HEK293 (cell line): ENCODE results near the gene F2RL3.

Experiments
- CTCF ChIA-PET: fragments of 350-600 bp; formaldehyde crosslinking; extraction: SDS; loops from one replicate; lab custom pipeline; 2021; ENCODE audit warnings: antibody characterized with exemption; lab: Yijun Ruan, JAX
- POLR2A ChIA-PET: fragments of 300-600 bp; formaldehyde crosslinking; extraction: SDS; loops from one replicate; lab custom pipeline; 2020; ENCODE audit warnings: antibody characterized with exemption, inconsistent platforms; lab: Yijun Ruan, JAX
- H3K27ac ChIP-seq: fragments of 200-500 bp; sonication (Bioruptor generic); 2 replicates; pipeline ENCODE4 v1.5.1; 2014; ENCODE audit warnings: low read depth, low read length, control low read depth, inconsistent platforms; ENCODE audit errors: extremely low read depth
- H3K36me3 ChIP-seq, 2 experiments: fragments of 200-500 bp in 1 of 2; sonication (Bioruptor generic) in 1 of 2; 1 replicate in 1 of 2; 2 replicates in 1 of 2; pipeline ENCODE4 v1.5.1; 2014 to 2017; ENCODE audit warnings: inconsistent platforms in 2 of 2, low read length in 2 of 2; ENCODE audit not compliant: control insufficient read depth in 2 of 2, insufficient read depth in 1 of 2
- H3K4me1 ChIP-seq: fragments of 200-500 bp; sonication (Bioruptor generic); 2 replicates; pipeline ENCODE4 v1.5.1; 2014; ENCODE audit warnings: mild to moderate bottlenecking, low read length, inconsistent platforms; ENCODE audit not compliant: control insufficient read depth, insufficient read depth
- H3K4me3 ChIP-seq: 2 replicates; pipeline ENCODE4 v1.5.1; 2011; ENCODE audit warnings: low read depth, mild to moderate bottlenecking, control low read depth, low read length, moderate library complexity
- H3K9me3 ChIP-seq: fragments of 200-500 bp; sonication (Bioruptor generic); 2 replicates; pipeline ENCODE4 v1.5.1; 2014; ENCODE audit warnings: low read depth, low read length, inconsistent platforms; ENCODE audit not compliant: control insufficient read depth, insufficient read depth
- FEZF1 ChIP-seq: fragments of 450-650 bp; formaldehyde crosslinking; IDR thresholded peaks from 2 replicates; pipeline ENCODE4 v1.5.1; 2016; ENCODE audit warnings: missing biosample characterization, missing genetic modification characterization
- GLIS1 ChIP-seq: fragments of 450-650 bp; formaldehyde crosslinking; IDR thresholded peaks from 2 replicates; pipeline ENCODE4 v1.5.1; 2016; ENCODE audit warnings: missing biosample characterization, missing genetic modification characterization
- KLF10 ChIP-seq: fragments of 450-650 bp; IDR thresholded peaks from 2 replicates; pipeline ENCODE4 v1.5.1; 2018; ENCODE audit warnings: missing biosample characterization, mild to moderate bottlenecking, missing genetic modification characterization
- PRDM10 ChIP-seq: fragments of 450-650 bp; formaldehyde crosslinking; IDR thresholded peaks from 2 replicates; pipeline ENCODE4 v1.5.1; 2016; ENCODE audit warnings: missing biosample characterization, missing genetic modification characterization
- PRDM6 ChIP-seq: fragments of 450-650 bp; formaldehyde crosslinking; IDR thresholded peaks from 2 replicates; pipeline ENCODE4 v1.5.1; 2017; ENCODE audit warnings: missing biosample characterization, missing genetic modification characterization
- TRIM28 ChIP-seq: IDR thresholded peaks from 2 replicates; pipeline ENCODE4 v1.6.1; 2011; ENCODE audit warnings: low read length, control low read depth, borderline replicate concordance
- ZBTB17 ChIP-seq: fragments of 450-650 bp; formaldehyde crosslinking; IDR thresholded peaks from 2 replicates; pipeline ENCODE4 v1.5.1; 2016; ENCODE audit warnings: missing biosample characterization, missing genetic modification characterization
- ZBTB48 ChIP-seq: fragments of 450-650 bp; formaldehyde crosslinking; IDR thresholded peaks from 2 replicates; pipeline ENCODE4 v1.5.1; 2016; ENCODE audit warnings: missing biosample characterization, missing genetic modification characterization
- ZBTB6 ChIP-seq: fragments of 450-650 bp; formaldehyde crosslinking; IDR thresholded peaks from 2 replicates; pipeline ENCODE4 v1.5.1; 2017; ENCODE audit warnings: missing biosample characterization, missing genetic modification characterization
- ZNF221 ChIP-seq: fragments of 450-650 bp; formaldehyde crosslinking; IDR thresholded peaks from 2 replicates; pipeline ENCODE4 v1.5.1; 2017; ENCODE audit warnings: missing biosample characterization, missing genetic modification characterization, borderline replicate concordance
- ZNF239 ChIP-seq: fragments of 450-650 bp; formaldehyde crosslinking; IDR thresholded peaks from 2 replicates; pipeline ENCODE4 v1.5.1; 2016; ENCODE audit warnings: missing biosample characterization, missing genetic modification characterization
- ZNF423 ChIP-seq: fragments of 450-650 bp; formaldehyde crosslinking; IDR thresholded peaks from 2 replicates; pipeline ENCODE4 v1.5.1; 2016; ENCODE audit warnings: missing biosample characterization, missing genetic modification characterization
- ZNF514 ChIP-seq: fragments of 450-650 bp; formaldehyde crosslinking; IDR thresholded peaks from 2 replicates; pipeline ENCODE4 v1.5.1; 2016; ENCODE audit warnings: missing biosample characterization, missing genetic modification characterization
- ZNF544 ChIP-seq: fragments of 450-650 bp; formaldehyde crosslinking; IDR thresholded peaks from 2 replicates; pipeline ENCODE4 v1.5.0; 2017; ENCODE audit warnings: missing biosample characterization, missing genetic modification characterization
- ZNF610 ChIP-seq: fragments of 450-650 bp; formaldehyde crosslinking; IDR thresholded peaks from 2 replicates; pipeline ENCODE4 v1.5.1; 2016; ENCODE audit warnings: missing biosample characterization, missing genetic modification characterization, borderline replicate concordance
- ZNF701 ChIP-seq: fragments of 450-650 bp; formaldehyde crosslinking; IDR thresholded peaks from 2 replicates; pipeline ENCODE4 v1.5.1; 2016; ENCODE audit warnings: missing biosample characterization, missing genetic modification characterization
- ZNF768 ChIP-seq: fragments of 450-650 bp; formaldehyde crosslinking; IDR thresholded peaks from 2 replicates; pipeline ENCODE4 v1.5.1; 2018; ENCODE audit warnings: missing biosample characterization, mild to moderate bottlenecking, missing genetic modification characterization
- ZSCAN5A ChIP-seq: fragments of 450-650 bp; formaldehyde crosslinking; IDR thresholded peaks from 2 replicates; pipeline ENCODE4 v1.5.1; 2016; ENCODE audit warnings: missing biosample characterization, missing genetic modification characterization
- TF ChIP-seq, protein P1 (sequence below): fragments of 450-650 bp; formaldehyde crosslinking; IDR thresholded peaks from 2 replicates; pipeline ENCODE4 v1.5.1; 2016; ENCODE audit warnings: missing biosample characterization, missing genetic modification characterization

The F2RL3 gene

DNA sequence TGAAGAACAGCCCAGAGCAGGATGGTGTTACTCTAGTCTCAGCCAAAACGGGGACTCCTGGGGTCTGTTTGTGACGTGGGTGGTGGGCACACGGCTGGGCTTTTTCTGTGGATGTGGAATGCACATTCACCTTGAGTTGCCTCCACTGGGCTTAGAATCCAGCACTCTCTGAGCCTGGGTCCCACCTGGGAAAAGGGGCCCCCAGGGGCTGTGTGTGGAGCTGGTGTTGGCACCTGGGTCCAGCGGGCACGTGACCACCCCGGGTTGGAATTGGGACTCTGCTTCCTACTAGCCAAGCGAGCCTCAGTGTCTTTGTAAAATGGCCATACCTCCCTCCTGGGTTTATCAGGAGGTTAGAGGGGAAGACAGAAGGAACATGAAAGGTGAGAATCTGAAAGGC, 29.2 kb upstream of the F2RL3 start:
- TF ChIP-seq KLF10 (no peak), ZNF544 (tag by site-specific recombination) (no peak), ZNF768 (tag by site-specific recombination) (no peak), GLIS1 (tag by site-specific recombination) (no peak), FEZF1 (tag by site-specific recombination) (no peak), ZBTB6 (no peak)
- CTCF ChIA-PET: interaction anchor here (0.7 kb wide), 1 partner anchor 181 kb away, joined by 3 read pairs; no protein-coding TSS in a partner anchor
- POLR2A ChIA-PET: no interaction called here
- H3K4me1 ChIP-seq: no peaks in the 10 kb centered on the region
- H3K27ac ChIP-seq: no peak overlapping the region
- no peaks in the 10 kb centered on the region for H3K9me3 ChIP-seq
- peaks cover 13 to 68% of the 10 kb centered on the region in 2 experiments; a peak in 2 of 3 replicates for H3K36me3 ChIP-seq
- H3K4me3 ChIP-seq: no peak overlapping the region

DNA sequence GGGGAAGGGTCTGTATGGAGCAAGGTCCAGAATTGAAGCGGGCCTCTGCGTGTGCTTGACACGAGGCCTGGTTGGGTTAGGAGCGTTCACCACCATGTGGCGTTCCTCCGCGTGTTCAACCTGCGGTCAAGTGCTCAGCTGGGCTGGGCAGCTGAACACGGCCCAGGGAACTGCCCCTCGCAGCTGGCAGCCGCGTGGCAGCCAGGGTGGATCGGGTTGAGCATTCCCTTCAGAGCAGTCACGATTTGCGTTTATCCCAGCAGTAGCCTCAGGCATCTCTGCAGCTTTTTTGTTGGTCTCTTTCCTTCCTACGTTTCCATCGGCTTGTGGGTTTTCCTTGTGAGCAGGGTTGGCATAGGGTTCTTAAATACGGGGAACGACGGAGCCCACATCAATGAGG, 28.7 kb upstream of the F2RL3 start:
- peaks cover 15 to 65% of the 10 kb centered on the region in 2 experiments; a peak in 2 of 3 replicates for H3K36me3 ChIP-seq
- POLR2A ChIA-PET: no interaction called here
- no peak overlapping the region for H3K4me3 ChIP-seq
- no peaks in the 10 kb centered on the region for H3K9me3 ChIP-seq
- no peak overlapping the region for H3K27ac ChIP-seq
- CTCF ChIA-PET: interaction anchor here (0.7 kb wide), 1 partner anchor 120 kb away, joined by 3 read pairs; no protein-coding TSS in a partner anchor
- no peaks in the 10 kb centered on the region for H3K4me1 ChIP-seq
- TF ChIP-seq ZNF768 (tag by site-specific recombination) (no peak), ZNF701 (no peak)

- CTCF ChIA-PET: no interaction called here
- TF ChIP-seq ZBTB6 (no peak), ZNF768 (tag by site-specific recombination) (no peak), ZNF423 (tag by site-specific recombination) (no peak), ZSCAN5A (tag by site-specific recombination) (no peak), KLF10 (no peak), TRIM28 (no peak), ZNF221 (tag by site-specific recombination) (no peak), ZBTB48 (tag by site-specific recombination) (no peak), ZBTB17 (tag by site-specific recombination) (no peak), ZNF239 (no peak), ZNF514 (tag by site-specific recombination) (no peak), PRDM10 (tag by site-specific recombination) (no peak), PRDM6 (tag by site-specific recombination) (no peak), ZNF610 (no peak)
- TF ChIP-seq, protein P1, sequence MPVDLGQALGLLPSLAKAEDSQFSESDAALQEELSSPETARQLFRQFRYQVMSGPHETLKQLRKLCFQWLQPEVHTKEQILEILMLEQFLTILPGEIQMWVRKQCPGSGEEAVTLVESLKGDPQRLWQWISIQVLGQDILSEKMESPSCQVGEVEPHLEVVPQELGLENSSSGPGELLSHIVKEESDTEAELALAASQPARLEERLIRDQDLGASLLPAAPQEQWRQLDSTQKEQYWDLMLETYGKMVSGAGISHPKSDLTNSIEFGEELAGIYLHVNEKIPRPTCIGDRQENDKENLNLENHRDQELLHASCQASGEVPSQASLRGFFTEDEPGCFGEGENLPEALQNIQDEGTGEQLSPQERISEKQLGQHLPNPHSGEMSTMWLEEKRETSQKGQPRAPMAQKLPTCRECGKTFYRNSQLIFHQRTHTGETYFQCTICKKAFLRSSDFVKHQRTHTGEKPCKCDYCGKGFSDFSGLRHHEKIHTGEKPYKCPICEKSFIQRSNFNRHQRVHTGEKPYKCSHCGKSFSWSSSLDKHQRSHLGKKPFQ (tag by site-specific recombination): no peak
- H3K4me3 ChIP-seq: no peak overlapping the region
- no peaks in the 10 kb centered on the region for H3K4me1 ChIP-seq
- peaks cover 15 to 72% of the 10 kb centered on the region in 2 experiments; a peak in 2 of 3 replicates for H3K36me3 ChIP-seq
- no peaks in the 10 kb centered on the region for H3K9me3 ChIP-seq
- H3K27ac ChIP-seq: no peak overlapping the region
- POLR2A ChIA-PET: interaction anchor here (0.6 kb wide), 1 partner anchor 126 kb away, joined by 3 read pairs; no protein-coding TSS in a partner anchor
These were observed 27.8 kb upstream of the F2RL3 start for GRCh38 chr19:16861011-16861410.
